ENCODE data around the gene HNRNPA0.
A peak's percentile ranks its signal among the peaks of the same experiment; 100 is the strongest.

The HNRNPA0 gene

DNA sequence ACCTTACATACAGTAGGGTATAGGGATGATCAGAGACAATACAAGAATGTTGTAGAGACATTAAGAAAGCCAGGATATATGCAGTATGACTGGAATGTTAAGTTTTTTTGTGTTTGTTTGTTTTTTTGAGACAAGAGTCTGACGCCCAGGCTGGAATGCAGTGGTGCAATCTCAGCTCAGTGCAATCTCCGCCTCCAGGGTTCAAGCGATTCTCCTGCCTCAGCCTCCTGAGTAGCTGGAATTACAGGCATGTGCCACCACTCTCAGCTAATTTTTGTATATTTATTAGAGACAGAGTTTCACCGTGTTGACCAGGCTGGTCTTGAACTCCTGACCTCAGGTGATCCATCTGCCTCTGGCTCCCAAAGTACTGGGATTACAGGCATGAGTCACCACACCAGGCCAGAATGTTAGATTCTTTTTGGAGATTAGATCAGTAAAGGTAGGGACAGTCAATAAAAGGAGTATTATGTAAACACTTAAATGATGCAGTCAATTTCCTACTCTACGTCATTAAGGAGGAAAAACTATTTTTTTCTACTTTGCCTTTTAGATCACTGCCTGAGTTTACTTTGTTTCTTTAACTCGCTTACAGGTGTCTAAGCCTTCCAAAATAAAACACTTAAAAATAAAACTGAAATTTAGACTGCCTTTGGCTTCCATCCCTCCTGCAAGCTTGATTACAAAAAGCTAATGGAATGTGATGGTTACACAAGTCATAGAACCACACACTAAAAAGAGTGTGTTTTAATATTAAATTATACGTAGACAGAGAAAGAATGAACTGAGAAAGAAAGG, 6.8 kb upstream of the HNRNPA0 start:
- no peak overlapping the region for H3K4me3 ChIP-seq (ENCODE audit: low read depth, low read length)
- TF ChIP-seq, protein P1, sequence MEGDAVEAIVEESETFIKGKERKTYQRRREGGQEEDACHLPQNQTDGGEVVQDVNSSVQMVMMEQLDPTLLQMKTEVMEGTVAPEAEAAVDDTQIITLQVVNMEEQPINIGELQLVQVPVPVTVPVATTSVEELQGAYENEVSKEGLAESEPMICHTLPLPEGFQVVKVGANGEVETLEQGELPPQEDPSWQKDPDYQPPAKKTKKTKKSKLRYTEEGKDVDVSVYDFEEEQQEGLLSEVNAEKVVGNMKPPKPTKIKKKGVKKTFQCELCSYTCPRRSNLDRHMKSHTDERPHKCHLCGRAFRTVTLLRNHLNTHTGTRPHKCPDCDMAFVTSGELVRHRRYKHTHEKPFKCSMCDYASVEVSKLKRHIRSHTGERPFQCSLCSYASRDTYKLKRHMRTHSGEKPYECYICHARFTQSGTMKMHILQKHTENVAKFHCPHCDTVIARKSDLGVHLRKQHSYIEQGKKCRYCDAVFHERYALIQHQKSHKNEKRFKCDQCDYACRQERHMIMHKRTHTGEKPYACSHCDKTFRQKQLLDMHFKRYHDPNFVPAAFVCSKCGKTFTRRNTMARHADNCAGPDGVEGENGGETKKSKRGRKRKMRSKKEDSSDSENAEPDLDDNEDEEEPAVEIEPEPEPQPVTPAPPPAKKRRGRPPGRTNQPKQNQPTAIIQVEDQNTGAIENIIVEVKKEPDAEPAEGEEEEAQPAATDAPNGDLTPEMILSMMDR (IDR thresholded peaks at IDR 0.05; ENCODE audit: low read depth, low read length) = no peak

DNA sequence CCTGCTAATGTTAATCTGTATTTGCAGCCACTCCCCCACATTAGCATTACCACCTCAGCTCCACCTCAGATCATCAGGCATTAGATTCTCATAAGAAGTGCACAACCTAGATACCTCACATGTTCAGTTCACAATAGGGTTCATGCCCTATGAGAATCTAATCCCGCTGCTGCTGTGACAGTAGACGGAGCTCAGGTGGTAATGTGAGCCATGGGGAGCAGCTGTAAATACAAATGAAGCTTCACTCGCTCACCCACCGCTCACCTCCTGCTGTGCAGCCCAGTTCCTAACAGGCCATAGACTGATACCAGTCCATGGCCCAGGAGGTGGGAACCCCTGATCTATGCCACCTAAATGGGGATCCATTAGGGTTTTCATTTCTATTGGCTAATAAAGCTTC, 6.1 kb upstream of the HNRNPA0 start:
- TF ChIP-seq, protein P1 (IDR thresholded peaks at IDR 0.05; ENCODE audit: low read depth, low read length) = no peak
- no peak overlapping the region for H3K4me3 ChIP-seq (ENCODE audit: low read depth, low read length)

DNA sequence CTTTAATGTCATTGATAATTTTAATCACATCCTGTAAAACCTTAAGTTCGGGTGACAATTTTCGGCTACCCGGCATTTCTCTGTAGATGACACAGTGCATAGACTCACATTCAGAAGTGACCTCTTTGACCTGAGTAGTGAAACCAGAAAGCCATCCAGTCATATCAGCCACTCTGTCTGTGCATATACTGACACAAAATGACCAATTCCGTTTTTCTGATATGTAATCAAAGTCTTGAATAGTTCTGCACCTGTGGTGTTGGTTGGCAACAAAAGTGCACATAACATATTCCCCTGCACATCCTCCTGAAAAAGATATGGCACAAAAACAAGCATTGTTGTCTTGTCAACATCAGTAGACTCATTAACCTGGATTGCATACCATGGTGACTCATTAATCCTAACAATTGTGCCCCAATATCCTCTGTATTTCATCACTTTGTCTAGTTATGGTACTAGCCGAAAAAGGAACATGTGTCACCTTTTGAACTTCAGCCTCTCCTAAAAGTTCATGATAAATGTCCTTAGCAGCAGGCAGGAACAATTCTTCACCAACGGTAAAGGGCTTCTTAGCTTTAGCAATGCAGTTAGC, 4.6 kb upstream of the HNRNPA0 start:
- TF ChIP-seq, protein P1 (IDR thresholded peaks at IDR 0.05; ENCODE audit: low read depth, low read length) = no peak
- H3K4me3 ChIP-seq (ENCODE audit: low read depth, low read length) = no peak overlapping the region

DNA sequence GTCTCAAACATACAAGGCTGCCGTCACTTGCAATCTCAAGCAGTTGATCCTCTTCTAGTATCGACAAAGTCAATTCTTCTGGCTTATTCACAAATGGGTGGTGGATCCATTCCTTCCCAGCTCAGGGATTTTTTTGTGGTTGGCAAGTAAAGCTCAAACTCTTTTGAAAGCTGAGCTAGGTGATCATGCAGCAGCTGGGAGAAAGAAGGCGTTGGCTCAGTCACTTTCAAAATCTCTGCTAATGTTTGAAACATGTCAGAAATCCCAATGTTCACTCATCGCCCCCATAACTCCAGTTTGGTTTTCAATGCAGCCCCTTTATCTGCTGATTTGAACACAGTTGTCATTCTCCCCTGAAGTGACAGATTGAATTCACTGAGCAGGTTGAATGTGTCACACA, 4.0 kb upstream of the HNRNPA0 start:
- TF ChIP-seq, protein P1 (IDR thresholded peaks at IDR 0.05; ENCODE audit: low read depth, low read length) = no peak
- no peak overlapping the region for H3K4me3 ChIP-seq (ENCODE audit: low read depth, low read length)

DNA sequence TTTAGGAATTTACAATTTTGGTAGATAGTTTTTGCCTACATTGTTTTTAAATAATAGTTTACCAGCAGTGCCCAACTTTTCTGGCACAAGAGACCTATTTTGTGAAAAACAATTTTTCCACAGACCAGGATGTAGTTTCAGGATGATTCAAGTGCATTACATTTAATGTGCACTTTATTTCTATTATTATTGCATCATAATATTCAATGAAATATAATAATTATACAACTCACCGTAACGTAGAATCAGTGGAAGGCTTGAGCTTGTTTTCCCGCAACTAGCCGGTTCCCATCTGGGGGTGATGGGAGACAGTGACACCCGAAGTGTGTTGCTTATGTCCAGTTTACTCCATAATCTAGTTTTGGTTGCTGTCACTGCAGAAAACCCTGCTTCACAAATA, 3.5 kb upstream of the HNRNPA0 start:
- TF ChIP-seq, protein P1 (IDR thresholded peaks at IDR 0.05; ENCODE audit: low read depth, low read length) = no peak
- H3K4me3 ChIP-seq (ENCODE audit: low read depth, low read length) = no peak overlapping the region

DNA sequence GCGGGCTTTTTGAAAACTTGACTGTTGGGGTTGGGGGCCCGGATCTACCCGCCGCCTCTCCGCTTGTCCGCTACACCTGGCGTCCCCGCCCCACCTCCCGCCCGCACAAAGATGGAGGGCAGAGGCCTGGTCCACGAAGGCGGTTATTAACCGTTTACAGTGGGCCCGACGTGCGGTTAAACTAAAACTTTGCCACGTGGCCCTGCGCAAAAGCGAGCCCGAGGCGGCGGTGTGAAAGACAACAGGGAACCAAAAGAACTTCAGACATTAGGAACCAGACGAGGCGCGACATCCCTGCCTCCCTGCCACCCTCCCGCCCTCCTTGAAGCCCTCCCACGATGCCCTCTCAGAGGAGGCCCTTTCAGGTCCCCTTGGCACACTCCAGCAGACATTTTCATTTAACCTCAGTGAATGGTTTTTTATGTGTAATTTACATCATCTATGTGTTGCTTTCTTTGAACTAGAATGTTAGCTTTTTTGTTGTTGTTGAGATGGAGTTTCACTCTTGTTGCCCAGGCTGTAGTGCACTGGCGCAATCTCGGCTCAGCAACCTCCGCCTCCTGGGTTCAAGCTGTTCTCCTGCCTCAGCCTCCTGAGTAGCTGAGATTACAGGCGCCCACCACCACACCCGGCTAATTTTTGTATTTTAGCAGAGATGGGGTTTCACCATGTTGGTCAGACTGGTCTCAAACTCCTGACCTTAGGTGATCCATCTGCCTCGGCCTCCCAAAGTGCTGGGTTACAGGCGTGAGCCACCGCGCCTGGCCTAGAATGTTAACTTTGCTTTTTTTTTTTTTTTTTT, 999 bp upstream of the HNRNPA0 start:
- TF ChIP-seq, protein P1 (IDR thresholded peaks at IDR 0.05; ENCODE audit: low read depth, low read length) = no peak
- peak overlapping the region; percentile 97 for H3K4me3 ChIP-seq (ENCODE audit: low read depth, low read length)
